PC-3 (cell line): Measurements from ENCODE around the gene PRDM11. TPM values are rescaled to one million over a fixed set of nuclear protein-coding genes. Genes with fewer than 3 reads are reported as not detected.

Source experiments
- ATAC-seq: fragments of 200-7000 bp; cut with Tn5 transposase; 2 replicates; pipeline ENCODE4 v1.9.1; 2020; ENCODE audit warnings: mild to moderate bottlenecking, moderate library complexity
- BruUV-seq: library from RNA; stranded (reverse); fragments of 400-500 nt; replicated peaks from 2 replicates; lab custom pipeline; 2021; lab: Mats Ljungman, UMichigan
- CTCF ChIA-PET: fragments of 300-600 bp; sonication (Branson Sonifier 250); formaldehyde crosslinking; loops from one replicate; lab custom pipeline; 2022; ENCODE audit warnings: antibody characterized with exemption; lab: Charles Lee
- POLR2A ChIA-PET: fragments of 300-600 bp; sonication (Branson Sonifier 250); formaldehyde crosslinking; loops from one replicate; lab custom pipeline; 2022; ENCODE audit warnings: antibody characterized with exemption; ENCODE audit not compliant: unreplicated experiment; lab: Charles Lee
- DNase-seq: peaks from one replicate; pipeline ENCODE4 v3.0.0-alpha.2; 2015
- H2AFZ ChIP-seq: fragments of 300-600 bp; sonication (generic); 2 replicates; pipeline ENCODE4 v1.6.0; 2016; ENCODE audit warnings: antibody characterized with exemption, low read length
- H3F3A ChIP-seq: fragments of 300-600 bp; sonication (generic); one replicate; pipeline ENCODE4 v1.6.0; 2017; ENCODE audit warnings: antibody characterized with exemption, low read length, control low read depth, mild to moderate bottlenecking; ENCODE audit not compliant: unreplicated experiment
- H3K27ac ChIP-seq: fragments of 300-600 bp; sonication (generic); 2 replicates; pipeline ENCODE4 v1.5.1; 2016; ENCODE audit warnings: mild to moderate bottlenecking, low read length
- H3K27me3 ChIP-seq: fragments of 300-600 bp; sonication (generic); 2 replicates; pipeline ENCODE4 v1.6.1; 2016; ENCODE audit warnings: low read length, mixed read lengths
- H3K36me3 ChIP-seq: fragments of 300-600 bp; sonication (generic); 2 replicates; pipeline ENCODE4 v1.6.1; 2016; ENCODE audit warnings: low read depth, mixed run types, low read length, mixed read lengths
- H3K4me1 ChIP-seq: fragments of 300-600 bp; sonication (generic); 2 replicates; pipeline ENCODE4 v1.5.1; 2016; ENCODE audit warnings: low read length; ENCODE audit not compliant: insufficient read depth
- H3K4me2 ChIP-seq: fragments of 300-600 bp; sonication (generic); 2 replicates; pipeline ENCODE4 v1.6.0; 2016; ENCODE audit warnings: low read length
- H3K4me3 ChIP-seq: fragments of 300-600 bp; sonication (generic); 2 replicates; pipeline ENCODE4 v1.5.1; 2016; ENCODE audit warnings: mild to moderate bottlenecking, low read length, mixed read lengths
- H3K79me2 ChIP-seq: fragments of 300-600 bp; sonication (generic); 2 replicates; pipeline ENCODE4 v1.6.1; 2017; ENCODE audit warnings: low read length, mixed read lengths
- H3K9ac ChIP-seq: fragments of 300-600 bp; sonication (generic); 2 replicates; pipeline ENCODE4 v1.6.0; 2016; ENCODE audit warnings: mild to moderate bottlenecking, low read length
- H3K9me2 ChIP-seq: fragments of 300-600 bp; sonication (generic); replicated peaks from 2 replicates; pipeline ENCODE4 v1.6.1; 2016; ENCODE audit warnings: mixed run types, low read length, mixed read lengths
- H3K9me3 ChIP-seq: fragments of 300-600 bp; sonication (generic); 2 replicates; pipeline ENCODE4 v1.6.1; 2016; ENCODE audit warnings: low read length, mixed read lengths
- H4K20me1 ChIP-seq: fragments of 300-600 bp; sonication (generic); 2 replicates; pipeline ENCODE4 v1.6.1; 2016; ENCODE audit warnings: low read length, mixed read lengths
- CTCF ChIP-seq: fragments of 300-600 bp; sonication (generic); conservative IDR thresholded peaks from 2 replicates; pipeline ENCODE4 v1.5.1; 2017; ENCODE audit warnings: antibody characterized with exemption, low read depth, mild to moderate bottlenecking, low read length
- EZH2 ChIP-seq: fragments of 300-600 bp; sonication (generic); IDR thresholded peaks from one replicate; pipeline ENCODE4 v1.6.1; 2017; ENCODE audit warnings: antibody characterized with exemption, mild to moderate bottlenecking, low read length; ENCODE audit not compliant: unreplicated experiment
- EZH2phosphoT487 ChIP-seq: fragments of 300-600 bp; sonication (generic); IDR thresholded peaks from 2 replicates; pipeline ENCODE4 v1.6.1; 2018; ENCODE audit warnings: mild to moderate bottlenecking, antibody characterized with exemption, low read length, borderline replicate concordance
- intact Hi-C: fragments of 100-400 bp; cut with micrococcal nuclease; formaldehyde crosslinking; loops from 2 replicates; pipeline ENCODE4 v1.9.0; 2023
- total RNA-seq: library from RNA; depleted of rRNA; stranded (reverse); fragments of >200 nt; gene quantifications from 2 replicates; pipeline ENCODE4 v1.2.3, GENCODE V29; 2014

The PRDM11 gene
- total RNA-seq, 1 experiment from 2014 or later: 5.0 TPM

DNA sequence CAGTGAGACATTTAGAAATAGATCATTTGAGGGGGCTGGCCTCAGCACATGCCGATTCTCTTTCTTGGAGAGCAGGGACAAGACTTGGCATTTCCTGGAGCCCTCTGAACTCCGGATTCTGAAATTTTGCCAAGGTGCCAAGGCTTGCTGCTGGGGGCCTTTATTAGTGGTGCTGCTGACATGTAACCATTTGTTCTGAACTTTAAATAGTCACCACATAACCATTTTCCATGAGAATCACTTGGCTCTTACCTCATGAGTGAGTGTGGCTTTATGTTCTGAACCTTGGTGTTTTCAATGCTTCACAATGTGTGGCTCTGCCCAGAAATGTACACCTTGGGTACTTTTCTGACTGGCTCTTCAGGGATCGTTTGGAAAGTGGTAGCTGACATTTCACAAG, 106.4 kb downstream of the PRDM11 start:
- Histone ChIP-seq H3K4me3 (no peak overlapping the region), H3K9me2 (no peaks in the 10 kb centered on the region), H4K20me1 (no peaks in the 10 kb centered on the region), H3K4me2 (no peak overlapping the region), H3K36me3 (no peaks in the 10 kb centered on the region), H3K79me2 (no peaks in the 10 kb centered on the region), H3K4me1 (no peaks in the 10 kb centered on the region), H3K9ac (no peak overlapping the region), H3K27ac (no peak overlapping the region), H3K27me3 (no peaks in the 10 kb centered on the region), H3F3A (no peaks in the 10 kb centered on the region), H3K9me3 (no peaks in the 10 kb centered on the region), H2AFZ (no peak overlapping the region)
- intact Hi-C loops: loop anchor here (1.0 to 5.0 kb wide), 3 partner anchors 40 to 141 kb away; no protein-coding TSS in a partner anchor
- ATAC-seq (no peak), DNase-seq (no peak)
- TF ChIP-seq EZH2phosphoT487: no peak
- no peak for TF ChIP-seq CTCF
- POLR2A ChIA-PET: no interaction called here
- CTCF ChIA-PET: interaction anchor here (0.5 to 1.6 kb wide), 3 partner anchors 33 to 142 kb away, joined by 3 to 6 read pairs (median 5); partner anchors contain the start of gene SYT13
- BruUV-seq: no TSS peak

DNA sequence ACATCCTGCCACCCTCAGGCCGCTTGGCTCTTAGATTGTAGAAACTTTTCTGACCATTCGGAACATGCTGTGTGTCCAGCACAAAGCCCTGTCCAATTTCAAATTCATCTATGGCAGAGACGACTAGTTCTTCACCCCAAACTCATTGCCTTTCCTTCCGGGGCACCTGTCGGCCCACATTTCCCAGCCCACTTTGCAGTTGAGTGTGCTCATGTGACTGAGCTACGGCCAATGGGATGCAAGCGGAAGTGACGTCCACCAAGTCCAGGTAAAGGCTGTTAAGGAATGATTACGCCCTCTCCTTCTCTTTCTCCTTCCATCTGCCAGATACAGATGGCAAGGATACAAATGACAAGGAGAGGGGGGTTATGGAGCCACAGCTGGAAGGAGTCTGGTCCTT, 107.2 kb downstream of the PRDM11 start:
- Histone ChIP-seq H3K27ac (no peak overlapping the region), H3K9me3 (no peaks in the 10 kb centered on the region), H3K9me2 (no peaks in the 10 kb centered on the region), H3K4me1 (no peaks in the 10 kb centered on the region), H3K79me2 (no peaks in the 10 kb centered on the region), H3K4me2 (no peak overlapping the region), H4K20me1 (no peaks in the 10 kb centered on the region), H3F3A (no peaks in the 10 kb centered on the region), H2AFZ (no peak overlapping the region), H3K27me3 (no peaks in the 10 kb centered on the region), H3K4me3 (no peak overlapping the region), H3K9ac (no peak overlapping the region), H3K36me3 (no peaks in the 10 kb centered on the region)
- DNase-seq (no peak), ATAC-seq (no peak)
- POLR2A ChIA-PET: no interaction called here
- TF ChIP-seq CTCF (no peak), EZH2 (no peak), EZH2phosphoT487 (no peak)
- intact Hi-C loops: loop anchor here (5.0 kb wide), 1 partner anchor 141 kb away; no protein-coding TSS in a partner anchor
- CTCF ChIA-PET: interaction anchor here (1.6 kb wide), 1 partner anchor 143 kb away, joined by 6 read pairs; no protein-coding TSS in a partner anchor
- BruUV-seq: no TSS peak

GRCh38 chr11:45254070-45254469, 107.6 kb downstream of the PRDM11 start:
- CTCF ChIA-PET: no interaction called here
- H3K27ac ChIP-seq: no peak overlapping the region
- TF ChIP-seq EZH2phosphoT487 (no peak), CTCF (no peak), EZH2 (no peak)
- H3K9me3 ChIP-seq: no peaks in the 10 kb centered on the region
- H3F3A ChIP-seq: no peaks in the 10 kb centered on the region
- no peak overlapping the region for H3K9ac ChIP-seq
- H3K27me3 ChIP-seq: no peaks in the 10 kb centered on the region
- intact Hi-C loops: loop anchor here (5.0 kb wide), 1 partner anchor 142 kb away; no protein-coding TSS in a partner anchor
- no TSS peak for BruUV-seq
- H4K20me1 ChIP-seq: no peaks in the 10 kb centered on the region
- no peak overlapping the region for H3K4me2 ChIP-seq
- no peak overlapping the region for H2AFZ ChIP-seq
- H3K79me2 ChIP-seq: no peaks in the 10 kb centered on the region
- no peak for ATAC-seq
- POLR2A ChIA-PET: no interaction called here
- H3K9me2 ChIP-seq: no peaks in the 10 kb centered on the region
- H3K4me3 ChIP-seq: no peak overlapping the region
- H3K36me3 ChIP-seq: no peaks in the 10 kb centered on the region
- DNase-seq: no peak
- H3K4me1 ChIP-seq: peaks cover 2% of the 10 kb centered on the region
